Peyer's patch (tissue), 4 donors: ENCODE data around the gene PTPN23. TPM values are rescaled to one million over a fixed set of nuclear protein-coding genes. Genes with fewer than 3 reads are reported as not detected.
A peak's percentile ranks its signal among the peaks of the same experiment; 100 is the strongest.

ENCODE experiments used
- DNase-seq, 3 donors: peaks; one replicate each; pipeline ENCODE4 v3.0.0-alpha.2; 2017 to 2019
- H3K27ac ChIP-seq, 4 donors: fragments of 200-600 bp; sonication (generic); one replicate each; pipeline ENCODE4 v1.5.1; 2016 to 2019
- H3K27me3 ChIP-seq, 2 donors: fragments of 200-600 bp; sonication (generic); one replicate each; pipeline ENCODE4 v1.5.1; 2019
- H3K36me3 ChIP-seq, 3 donors: fragments of 200-600 bp; sonication (generic); one replicate each; pipeline ENCODE4 v1.5.1; 2016 to 2019
- H3K4me1 ChIP-seq, 4 donors: fragments of 200-600 bp; sonication (generic); one replicate each; pipeline ENCODE4 v1.5.1; 2016 to 2019
- H3K4me3 ChIP-seq, 4 donors: fragments of 200-600 bp; sonication (generic); 1 replicate in 3 of 4; 2 replicates in 1 of 4; pipeline ENCODE4 v1.5.1; 2016 to 2019; ENCODE audit warnings: mild to moderate bottlenecking in 1 of 4
- H3K9me3 ChIP-seq, 4 donors: fragments of 200-600 bp; sonication (generic); one replicate each; pipeline ENCODE4 v1.5.1; 2016 to 2019; ENCODE audit warnings: mild to moderate bottlenecking in 1 of 4
- POLR2A ChIP-seq, 2 donors: fragments of 450-650 bp; IDR thresholded peaks; one replicate each; pipeline ENCODE4 v1.5.1; 2017; ENCODE audit warnings: antibody characterized with exemption in 2 of 2, mild to moderate bottlenecking in 2 of 2, moderate library complexity in 2 of 2
- total RNA-seq, 4 donors: library from RNA; depleted of rRNA; stranded (reverse); fragments of >200 nt; gene quantifications; one replicate each; pipeline ENCODE4 v1.1.0, GENCODE V29; 2016
- TF ChIP-seq, protein P1 (sequence below), 6 experiments: fragments of 450-650 bp in 4 of 6; fragments of 200-600 bp in 2 of 6; sonication (generic) in 1 of 6; IDR thresholded peaks; one replicate each; pipeline ENCODE4 v1.5.1; 2017 to 2019; ENCODE audit warnings: antibody characterized with exemption in 6 of 6, mild to moderate bottlenecking in 3 of 6, moderate library complexity in 1 of 6

Gene PTPN23
- total RNA-seq, 4 donors from 2014 or later, result 52.4 to 284 (median 80.8) TPM

- Histone ChIP-seq H3K27me3 (no peaks in the 10 kb centered on the region), H3K27ac (no peak overlapping the region), H3K36me3 (peaks cover 0 to 71% (median 0%) of the 10 kb centered on the region in 3 donors), H3K4me3 (no peak overlapping the region), H3K9me3 (no peaks in the 10 kb centered on the region), H3K4me1 (peaks cover 0 to 11% (median 0%) of the 10 kb centered on the region in 4 donors)
- TF ChIP-seq, protein P1, sequence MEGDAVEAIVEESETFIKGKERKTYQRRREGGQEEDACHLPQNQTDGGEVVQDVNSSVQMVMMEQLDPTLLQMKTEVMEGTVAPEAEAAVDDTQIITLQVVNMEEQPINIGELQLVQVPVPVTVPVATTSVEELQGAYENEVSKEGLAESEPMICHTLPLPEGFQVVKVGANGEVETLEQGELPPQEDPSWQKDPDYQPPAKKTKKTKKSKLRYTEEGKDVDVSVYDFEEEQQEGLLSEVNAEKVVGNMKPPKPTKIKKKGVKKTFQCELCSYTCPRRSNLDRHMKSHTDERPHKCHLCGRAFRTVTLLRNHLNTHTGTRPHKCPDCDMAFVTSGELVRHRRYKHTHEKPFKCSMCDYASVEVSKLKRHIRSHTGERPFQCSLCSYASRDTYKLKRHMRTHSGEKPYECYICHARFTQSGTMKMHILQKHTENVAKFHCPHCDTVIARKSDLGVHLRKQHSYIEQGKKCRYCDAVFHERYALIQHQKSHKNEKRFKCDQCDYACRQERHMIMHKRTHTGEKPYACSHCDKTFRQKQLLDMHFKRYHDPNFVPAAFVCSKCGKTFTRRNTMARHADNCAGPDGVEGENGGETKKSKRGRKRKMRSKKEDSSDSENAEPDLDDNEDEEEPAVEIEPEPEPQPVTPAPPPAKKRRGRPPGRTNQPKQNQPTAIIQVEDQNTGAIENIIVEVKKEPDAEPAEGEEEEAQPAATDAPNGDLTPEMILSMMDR (IDR thresholded peaks at IDR 0.05), result no peak
- TF ChIP-seq POLR2A (IDR thresholded peaks at IDR 0.05), result no peak
- DNase-seq, result no peak
Measured at GRCh38 chr3:47429476-47430270, 48.9 kb downstream of the PTPN23 start.

- TF ChIP-seq, protein P1 (IDR thresholded peaks at IDR 0.05), result no peak
- TF ChIP-seq POLR2A (IDR thresholded peaks at IDR 0.05), result no peak
- no peaks in the 10 kb centered on the region for H3K27me3 ChIP-seq
- no peaks in the 10 kb centered on the region for H3K9me3 ChIP-seq
- H3K4me3 ChIP-seq, result no peak overlapping the region
- H3K27ac ChIP-seq, result no peak overlapping the region
- H3K36me3 ChIP-seq, result peaks cover 0 to 75% (median 0%) of the 10 kb centered on the region in 3 donors
- peaks cover 0 to 4% (median 0%) of the 10 kb centered on the region in 4 donors for H3K4me1 ChIP-seq
- DNase-seq, result no peak
Measured at GRCh38 chr3:47430606-47431005, 49.8 kb downstream of the PTPN23 start.

DNA sequence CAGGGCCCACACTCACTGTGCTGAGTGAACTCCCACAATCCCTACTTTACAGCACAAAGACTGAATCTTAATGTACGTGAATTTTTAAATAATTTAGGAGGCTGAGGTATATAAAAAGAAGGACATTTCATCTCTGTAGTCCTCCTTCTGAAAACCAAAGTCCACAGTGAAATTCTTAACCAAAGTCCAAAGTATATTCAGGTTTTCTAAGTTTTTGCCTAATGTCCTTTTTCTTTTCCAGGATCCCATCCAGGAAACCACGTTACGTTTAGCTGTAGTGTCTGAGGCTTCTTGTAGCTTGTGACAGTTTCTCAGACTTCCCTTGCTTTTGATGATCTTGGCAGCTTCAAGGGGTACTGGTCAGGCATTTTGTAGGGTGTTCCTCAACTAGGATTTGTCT is 50.4 kb downstream of the PTPN23 start:
- Histone ChIP-seq H3K9me3 (no peaks in the 10 kb centered on the region), H3K27me3 (no peaks in the 10 kb centered on the region), H3K36me3 (peaks cover 0 to 71% (median 0%) of the 10 kb centered on the region in 3 donors), H3K4me3 (no peak overlapping the region), H3K4me1 (peaks cover 0 to 4% (median 0%) of the 10 kb centered on the region in 4 donors), H3K27ac (no peak overlapping the region)
- TF ChIP-seq, protein P1 (IDR thresholded peaks at IDR 0.05), result no peak
- no peak for TF ChIP-seq POLR2A (IDR thresholded peaks at IDR 0.05)
- DNase-seq, result no peak

DNA sequence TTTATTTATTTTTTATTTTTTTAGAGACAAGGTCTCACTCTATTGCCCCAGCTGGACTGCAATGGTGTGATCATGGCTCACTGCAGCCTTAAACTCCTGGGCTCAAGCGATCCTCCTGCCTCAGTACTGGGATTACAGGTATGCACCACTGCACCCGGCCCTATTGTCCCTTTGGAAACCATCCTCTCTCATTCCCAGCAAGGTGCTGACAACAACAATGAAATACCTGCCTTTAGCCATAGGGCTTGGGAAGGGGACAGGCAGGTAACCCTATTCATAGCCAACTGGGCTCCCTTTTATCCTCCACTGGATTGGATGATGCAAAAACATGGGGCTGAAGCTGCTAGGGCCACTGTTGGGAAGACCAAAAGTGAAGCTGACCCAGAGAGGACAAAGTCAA is 51.9 kb downstream of the PTPN23 start:
- Histone ChIP-seq H3K4me3 (no peak overlapping the region), H3K27ac (no peak overlapping the region), H3K36me3 (peaks cover 0 to 65% (median 0%) of the 10 kb centered on the region in 3 donors), H3K9me3 (no peaks in the 10 kb centered on the region), H3K27me3 (no peaks in the 10 kb centered on the region), H3K4me1 (peaks cover 0 to 7% (median 0%) of the 10 kb centered on the region in 4 donors)
- DNase-seq, result no peak
- no peak for TF ChIP-seq POLR2A (IDR thresholded peaks at IDR 0.05)
- TF ChIP-seq, protein P1 (IDR thresholded peaks at IDR 0.05), result no peak

GRCh38 chr3:47433796-47434195 is 53.0 kb downstream of the PTPN23 start:
- Histone ChIP-seq H3K36me3 (peaks cover 0 to 57% (median 0%) of the 10 kb centered on the region in 3 donors), H3K9me3 (no peaks in the 10 kb centered on the region), H3K4me1 (peaks cover 0 to 7% (median 0%) of the 10 kb centered on the region in 4 donors), H3K27ac (peak overlapping the region in 1 of 4 donors; percentile 43), H3K27me3 (no peaks in the 10 kb centered on the region), H3K4me3 (no peak overlapping the region)
- TF ChIP-seq, protein P1 (IDR thresholded peaks at IDR 0.05), result no peak
- no peak for TF ChIP-seq POLR2A (IDR thresholded peaks at IDR 0.05)
- no peak for DNase-seq
